ENCODE results near the gene HPD.

The HPD gene

GRCh38 chr12:121849211-121849610 lies 9.4 kb downstream of the HPD start:
- Mint-ChIP-seq H3K9me3 (no peaks in the 10 kb centered on the region), H3K4me1 (ENCODE audit: low read depth) (no peaks in the 10 kb centered on the region), H3K27me3 (ENCODE audit: low read depth) (no peaks in the 10 kb centered on the region), H3K27ac (no peak overlapping the region), H3K36me3 (ENCODE audit: low read depth) (no peaks in the 10 kb centered on the region), H3K4me3 (no peak overlapping the region)

- Mint-ChIP-seq H3K27ac (no peak overlapping the region), H3K36me3 (ENCODE audit: low read depth) (no peaks in the 10 kb centered on the region), H3K9me3 (no peaks in the 10 kb centered on the region), H3K27me3 (ENCODE audit: low read depth) (no peaks in the 10 kb centered on the region), H3K4me3 (no peak overlapping the region), H3K4me1 (ENCODE audit: low read depth) (no peaks in the 10 kb centered on the region)
Measured at GRCh38 chr12:121845701-121846100, 13.0 kb downstream of the HPD start.

GRCh38 chr12:121843236-121843982 lies 15.2 kb downstream of the HPD start:
- H3K27me3 Mint-ChIP-seq (ENCODE audit: low read depth), result no peaks in the 10 kb centered on the region
- H3K36me3 Mint-ChIP-seq (ENCODE audit: low read depth), result no peaks in the 10 kb centered on the region
- no peak overlapping the region for H3K27ac Mint-ChIP-seq
- no peak overlapping the region for H3K4me3 Mint-ChIP-seq
- no peaks in the 10 kb centered on the region for H3K9me3 Mint-ChIP-seq
- H3K4me1 Mint-ChIP-seq (ENCODE audit: low read depth), result peaks cover 10% of the 10 kb centered on the region

GRCh38 chr12:121839993-121840761 lies 18.5 kb downstream of the HPD start:
- H3K9me3 Mint-ChIP-seq, result no peaks in the 10 kb centered on the region
- H3K36me3 Mint-ChIP-seq (ENCODE audit: low read depth), result no peaks in the 10 kb centered on the region
- peaks cover 10% of the 10 kb centered on the region for H3K4me1 Mint-ChIP-seq (ENCODE audit: low read depth)
- no peaks in the 10 kb centered on the region for H3K27me3 Mint-ChIP-seq (ENCODE audit: low read depth)
- H3K27ac Mint-ChIP-seq, result peak overlapping the region; percentile 77
- peak overlapping the region; percentile 93 for H3K4me3 Mint-ChIP-seq

GRCh38 chr12:121839106-121839992 lies 19.3 kb downstream of the HPD start:
- Mint-ChIP-seq H3K4me3 (peak overlapping the region; percentile 93), H3K9me3 (no peaks in the 10 kb centered on the region), H3K27me3 (ENCODE audit: low read depth) (no peaks in the 10 kb centered on the region), H3K36me3 (ENCODE audit: low read depth) (no peaks in the 10 kb centered on the region), H3K27ac (peak overlapping the region; percentile 77), H3K4me1 (ENCODE audit: low read depth) (peaks cover 10% of the 10 kb centered on the region)

- peaks cover 10% of the 10 kb centered on the region for H3K4me1 Mint-ChIP-seq (ENCODE audit: low read depth)
- peaks cover 3% of the 10 kb centered on the region for H3K36me3 Mint-ChIP-seq (ENCODE audit: low read depth)
- H3K4me3 Mint-ChIP-seq, result no peak overlapping the region
- H3K9me3 Mint-ChIP-seq, result no peaks in the 10 kb centered on the region
- H3K27me3 Mint-ChIP-seq (ENCODE audit: low read depth), result no peaks in the 10 kb centered on the region
- H3K27ac Mint-ChIP-seq, result no peak overlapping the region
Measured at GRCh38 chr12:121838126-121838525, 20.5 kb downstream of the HPD start.

- no peaks in the 10 kb centered on the region for H3K9me3 Mint-ChIP-seq
- peaks cover 4% of the 10 kb centered on the region for H3K36me3 Mint-ChIP-seq (ENCODE audit: low read depth)
- no peaks in the 10 kb centered on the region for H3K27me3 Mint-ChIP-seq (ENCODE audit: low read depth)
- no peak overlapping the region for H3K4me3 Mint-ChIP-seq
- H3K27ac Mint-ChIP-seq, result no peak overlapping the region
- H3K4me1 Mint-ChIP-seq (ENCODE audit: low read depth), result peaks cover 10% of the 10 kb centered on the region
Measured at GRCh38 chr12:121837680-121838079, 21.0 kb downstream of the HPD start.

GRCh38 chr12:121831571-121832245 lies 27.0 kb downstream of the HPD start:
- H3K4me3 Mint-ChIP-seq, result no peak overlapping the region
- no peaks in the 10 kb centered on the region for H3K9me3 Mint-ChIP-seq
- peaks cover 37% of the 10 kb centered on the region for H3K36me3 Mint-ChIP-seq (ENCODE audit: low read depth)
- H3K4me1 Mint-ChIP-seq (ENCODE audit: low read depth), result peaks cover 2% of the 10 kb centered on the region
- H3K27ac Mint-ChIP-seq, result no peak overlapping the region
- H3K27me3 Mint-ChIP-seq (ENCODE audit: low read depth), result no peaks in the 10 kb centered on the region

GRCh38 chr12:121830588-121831265 lies 27.9 kb downstream of the HPD start:
- Mint-ChIP-seq H3K9me3 (no peaks in the 10 kb centered on the region), H3K36me3 (ENCODE audit: low read depth) (peaks cover 43% of the 10 kb centered on the region), H3K27ac (no peak overlapping the region), H3K4me1 (ENCODE audit: low read depth) (peaks cover 5% of the 10 kb centered on the region), H3K27me3 (ENCODE audit: low read depth) (no peaks in the 10 kb centered on the region), H3K4me3 (no peak overlapping the region)

- no peaks in the 10 kb centered on the region for H3K9me3 Mint-ChIP-seq
- no peaks in the 10 kb centered on the region for H3K27me3 Mint-ChIP-seq (ENCODE audit: low read depth)
- no peak overlapping the region for H3K4me3 Mint-ChIP-seq
- H3K4me1 Mint-ChIP-seq (ENCODE audit: low read depth), result peaks cover 5% of the 10 kb centered on the region
- peaks cover 44% of the 10 kb centered on the region for H3K36me3 Mint-ChIP-seq (ENCODE audit: low read depth)
- H3K27ac Mint-ChIP-seq, result no peak overlapping the region
Measured at GRCh38 chr12:121830134-121830533, 28.5 kb downstream of the HPD start.

- no peaks in the 10 kb centered on the region for H3K9me3 Mint-ChIP-seq
- H3K4me1 Mint-ChIP-seq (ENCODE audit: low read depth), result peaks cover 5% of the 10 kb centered on the region
- no peak overlapping the region for H3K27ac Mint-ChIP-seq
- no peaks in the 10 kb centered on the region for H3K27me3 Mint-ChIP-seq (ENCODE audit: low read depth)
- no peak overlapping the region for H3K4me3 Mint-ChIP-seq
- H3K36me3 Mint-ChIP-seq (ENCODE audit: low read depth), result peaks cover 48% of the 10 kb centered on the region
Measured at GRCh38 chr12:121829250-121829918, 29.3 kb downstream of the HPD start.

- H3K4me1 Mint-ChIP-seq (ENCODE audit: low read depth), result peaks cover 5% of the 10 kb centered on the region
- H3K27ac Mint-ChIP-seq, result no peak overlapping the region
- H3K4me3 Mint-ChIP-seq, result no peak overlapping the region
- H3K9me3 Mint-ChIP-seq, result no peaks in the 10 kb centered on the region
- no peaks in the 10 kb centered on the region for H3K27me3 Mint-ChIP-seq (ENCODE audit: low read depth)
- peaks cover 52% of the 10 kb centered on the region for H3K36me3 Mint-ChIP-seq (ENCODE audit: low read depth)
Measured at GRCh38 chr12:121828826-121829225, 29.8 kb downstream of the HPD start.

GRCh38 chr12:121828306-121828705 lies 30.4 kb downstream of the HPD start:
- Mint-ChIP-seq H3K4me1 (ENCODE audit: low read depth) (peaks cover 5% of the 10 kb centered on the region), H3K9me3 (no peaks in the 10 kb centered on the region), H3K27me3 (ENCODE audit: low read depth) (no peaks in the 10 kb centered on the region), H3K27ac (no peak overlapping the region), H3K4me3 (no peak overlapping the region), H3K36me3 (ENCODE audit: low read depth) (peaks cover 56% of the 10 kb centered on the region)
